Stimulated activated CD4-positive, alpha-beta T cell treated with anti-CD3 and anti-CD28 coated beads, Interleukin-2, amount 100 ng/mL, for 4 hours (primary cell): ENCODE data around the gene CIDEA.

Source experiments
- DNase-seq: peaks from one replicate; pipeline ENCODE4 v3.0.0-alpha.2; 2020; ENCODE audit warnings: low read depth

Gene CIDEA

DNA sequence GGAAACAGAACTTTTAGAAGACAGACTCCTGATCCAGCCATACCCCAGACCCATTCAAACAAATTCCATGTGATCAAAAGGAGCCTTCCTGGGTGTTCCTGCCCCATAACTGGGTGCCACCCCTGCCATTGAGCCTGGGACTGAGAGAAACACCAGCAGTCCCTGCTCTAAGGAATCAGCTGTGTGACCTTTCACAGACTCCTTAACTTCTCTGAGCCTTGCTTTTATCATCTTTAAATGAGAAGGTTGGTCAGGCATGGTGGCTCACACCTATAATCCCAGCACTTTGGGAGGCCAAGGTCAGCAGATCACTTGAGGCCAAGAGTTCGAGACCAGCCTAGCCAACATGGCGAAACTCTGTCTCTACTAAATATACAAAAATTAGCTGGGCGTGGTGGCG, 20.6 kb downstream of the CIDEA start:
- DNase-seq: no peak

DNA sequence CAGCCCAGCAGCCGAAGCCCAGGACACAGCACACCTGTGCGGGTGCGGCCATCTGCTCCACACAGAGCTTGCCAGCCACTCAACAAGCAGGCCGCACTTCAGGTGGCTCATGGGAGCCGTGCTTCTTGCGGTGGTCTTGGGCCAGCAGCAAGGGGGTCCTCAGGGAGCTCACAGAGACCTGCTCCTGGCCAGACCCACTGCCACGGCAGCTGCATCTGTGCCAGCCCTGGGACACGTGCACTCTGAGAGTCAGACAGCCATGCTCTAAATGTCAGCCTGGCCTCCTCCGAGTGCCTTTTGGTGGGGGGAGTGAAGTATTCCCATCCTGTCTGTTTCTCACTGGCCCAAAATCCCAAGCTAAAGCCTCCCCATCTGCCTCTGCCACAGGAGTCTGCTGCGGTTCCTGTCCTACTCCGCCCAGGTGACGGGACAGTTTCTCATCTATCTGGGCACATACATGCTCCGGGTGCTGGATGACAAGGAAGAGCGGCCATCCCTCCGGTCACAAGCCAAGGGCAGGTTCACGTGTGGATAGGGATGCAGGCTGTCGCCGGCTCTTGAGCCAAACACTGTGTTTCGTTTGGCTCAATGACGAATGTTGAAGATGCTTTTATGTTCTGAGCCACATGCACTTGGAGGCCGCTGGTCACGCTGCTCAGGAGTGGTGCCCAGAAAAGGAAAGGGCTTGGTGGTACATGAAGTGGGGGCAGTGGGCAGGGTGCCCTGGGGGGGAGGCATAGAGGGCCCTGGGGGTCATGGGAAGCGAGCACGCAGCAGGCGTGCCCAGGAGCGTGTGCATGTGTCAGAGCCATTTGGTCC, 22.8 kb downstream of the CIDEA start:
- no peak for DNase-seq

DNA sequence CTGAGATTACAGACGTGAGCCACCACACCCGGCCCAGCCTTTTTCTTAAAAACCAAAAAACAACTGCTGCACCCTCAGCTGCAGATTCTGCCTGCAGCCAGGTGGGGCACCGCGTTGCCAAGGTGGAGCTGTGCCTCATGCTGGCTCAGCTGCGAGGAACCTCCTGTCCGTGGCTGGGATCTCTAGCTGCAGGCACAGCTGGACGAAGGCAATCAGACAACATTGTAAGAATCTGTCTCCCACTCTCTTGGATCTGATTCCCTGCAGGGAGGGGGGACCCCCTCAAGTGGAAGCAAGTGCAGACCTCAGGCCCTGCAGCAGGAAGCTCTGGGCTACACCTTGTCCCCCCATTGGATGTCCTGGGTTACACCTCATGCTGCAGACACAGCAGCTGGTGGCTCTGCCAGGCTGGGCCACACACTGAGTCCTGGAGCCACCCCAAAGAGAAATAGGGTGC, 24.1 kb downstream of the CIDEA start:
- DNase-seq: no peak

DNA sequence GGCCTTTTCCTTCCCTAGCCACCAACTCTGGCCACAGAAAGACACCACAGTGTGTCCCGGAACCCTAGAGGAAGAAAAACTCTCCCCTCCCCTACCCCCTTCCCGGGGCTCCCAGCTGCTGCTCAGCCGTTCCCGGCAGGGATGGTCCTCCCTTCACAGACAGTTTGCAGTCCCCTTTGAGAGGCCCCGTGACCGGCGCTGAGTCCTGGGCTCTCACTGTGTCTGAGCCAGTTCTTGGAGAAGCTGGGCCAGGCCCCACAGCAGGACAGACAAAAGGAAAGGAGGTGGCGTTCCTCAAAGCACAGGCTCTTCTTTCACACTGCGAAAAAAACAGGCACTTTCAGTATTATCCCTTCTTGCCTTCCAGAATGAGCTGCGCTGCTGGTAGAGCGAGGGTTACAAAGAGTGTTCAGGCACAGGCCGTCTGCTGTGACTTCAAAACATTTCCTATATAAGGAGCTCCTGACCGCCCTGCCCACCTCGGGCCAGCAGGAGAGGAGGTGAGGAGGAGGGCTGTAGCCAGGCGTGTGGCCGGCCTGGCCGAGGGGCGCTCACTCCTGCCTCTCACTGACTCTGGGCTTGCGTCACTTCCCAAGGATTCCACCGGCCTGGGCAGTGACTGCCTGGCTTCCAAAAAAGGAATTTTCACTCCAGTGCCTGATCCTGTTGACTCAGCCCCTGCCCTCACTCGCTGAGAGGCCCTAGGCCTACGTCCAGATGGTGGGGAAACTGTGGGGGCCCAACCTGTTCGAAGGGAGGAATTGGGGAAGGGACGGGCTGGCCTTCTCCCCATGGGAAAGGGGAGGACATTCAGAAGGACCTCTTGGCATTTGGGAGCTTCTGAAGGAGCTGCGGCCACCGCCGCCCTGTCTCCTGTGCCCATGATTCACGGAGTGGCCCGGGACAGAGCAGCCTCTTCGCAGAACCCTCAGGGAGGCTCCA, 24.9 kb downstream of the CIDEA start:
- DNase-seq: no peak

DNA sequence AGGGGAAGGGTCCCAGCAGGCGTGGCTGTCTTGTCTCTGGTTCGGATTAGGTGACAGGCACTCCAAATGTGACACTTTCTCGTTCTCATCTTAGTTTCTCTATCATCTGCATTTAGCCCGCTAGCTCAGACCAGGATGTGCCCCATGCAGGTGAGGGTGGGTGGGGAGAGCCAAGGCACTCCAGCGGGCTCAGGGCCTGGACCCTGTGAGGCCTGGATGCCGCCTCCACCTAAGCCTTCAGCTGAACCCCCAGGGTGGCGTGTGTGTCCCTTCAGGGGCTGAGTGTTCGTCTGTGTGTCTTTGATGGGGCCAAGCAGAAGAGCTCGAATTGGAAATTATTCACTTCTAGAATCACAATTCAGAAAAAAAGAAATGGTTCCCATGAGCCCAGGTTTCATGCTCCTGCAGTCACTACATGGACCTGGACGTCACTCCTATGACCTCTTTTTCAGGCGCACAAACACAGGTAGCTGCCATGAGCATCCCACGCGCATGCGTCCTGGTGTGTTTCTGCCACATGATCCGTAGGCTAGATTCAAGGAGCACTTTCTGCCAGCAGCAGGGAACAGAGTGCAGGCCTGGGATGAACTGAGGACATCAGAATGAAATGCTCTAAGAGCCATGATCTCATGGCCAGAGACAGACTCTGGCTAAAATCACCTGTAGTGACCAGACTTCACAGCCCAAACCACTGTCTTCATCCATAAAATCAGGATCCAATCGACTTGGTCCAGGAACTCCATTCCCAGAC, 25.8 kb downstream of the CIDEA start:
- DNase-seq: no peak

DNA sequence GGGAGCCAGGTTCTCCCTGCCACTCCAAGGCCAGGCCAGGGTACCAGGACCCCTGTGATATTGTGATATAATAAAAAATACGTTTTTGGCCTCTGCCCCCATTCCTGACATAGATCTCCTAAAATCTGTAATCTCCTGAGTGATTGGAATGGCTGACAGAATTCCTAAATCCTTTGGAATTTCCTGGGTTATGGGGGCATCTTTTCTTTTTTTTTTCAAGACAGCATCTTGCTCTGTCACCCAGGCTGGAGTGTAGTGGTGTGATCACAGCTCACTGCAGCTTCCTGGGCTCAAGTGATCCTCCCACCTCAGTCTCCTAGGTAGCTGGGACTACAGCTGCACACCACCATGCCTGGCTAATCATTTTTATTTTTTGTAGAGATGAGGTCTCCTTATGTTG, 27.7 kb downstream of the CIDEA start:
- DNase-seq: no peak

DNA sequence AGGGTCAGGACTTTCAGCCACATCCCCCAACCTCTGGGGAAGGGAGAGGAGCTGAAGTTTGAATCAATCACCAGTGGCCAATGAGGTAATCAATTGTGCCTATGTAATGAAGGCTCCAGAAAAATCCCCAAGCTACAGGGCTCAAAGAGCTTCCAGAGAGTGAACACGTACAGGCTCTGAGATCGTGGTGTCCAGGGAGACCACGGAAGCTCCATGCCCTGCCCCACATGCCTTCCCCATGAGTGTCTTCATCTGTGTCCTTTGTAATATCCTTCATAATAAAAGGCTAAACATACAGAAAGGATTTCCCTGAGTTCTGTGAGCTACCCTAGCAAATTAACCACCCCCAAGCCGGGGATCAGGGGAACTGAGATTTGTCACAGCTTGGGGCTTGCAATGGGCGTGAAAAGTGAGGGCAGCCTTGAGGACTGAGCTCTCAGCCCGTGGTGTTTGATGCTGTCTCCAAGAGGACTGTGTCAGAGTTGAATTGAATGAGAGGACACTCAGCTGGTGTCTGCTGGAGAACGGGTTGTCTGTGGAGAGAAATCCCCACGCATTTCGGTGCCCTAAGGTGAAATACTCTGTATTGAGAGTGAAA, 28.4 kb downstream of the CIDEA start:
- no peak for DNase-seq

DNA sequence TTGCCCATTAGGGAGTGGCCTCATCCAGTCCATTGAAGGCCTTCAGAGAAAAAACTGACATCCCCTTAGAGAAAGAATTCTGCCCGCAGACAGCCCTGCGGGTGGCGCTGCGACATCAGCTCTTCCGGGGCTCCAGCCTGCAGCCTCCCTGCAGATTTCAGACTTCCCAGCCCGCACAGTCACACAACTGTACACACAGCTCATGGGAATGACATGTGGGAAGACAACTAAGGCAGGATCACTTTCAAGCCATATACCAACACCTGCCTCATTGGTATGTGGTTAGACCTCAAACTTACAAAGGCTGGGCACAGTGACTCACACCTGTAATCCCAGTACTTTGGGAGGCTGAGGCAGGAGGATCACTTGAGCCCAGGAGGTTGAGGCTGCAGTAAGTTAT, 29.1 kb downstream of the CIDEA start:
- DNase-seq: no peak

DNA sequence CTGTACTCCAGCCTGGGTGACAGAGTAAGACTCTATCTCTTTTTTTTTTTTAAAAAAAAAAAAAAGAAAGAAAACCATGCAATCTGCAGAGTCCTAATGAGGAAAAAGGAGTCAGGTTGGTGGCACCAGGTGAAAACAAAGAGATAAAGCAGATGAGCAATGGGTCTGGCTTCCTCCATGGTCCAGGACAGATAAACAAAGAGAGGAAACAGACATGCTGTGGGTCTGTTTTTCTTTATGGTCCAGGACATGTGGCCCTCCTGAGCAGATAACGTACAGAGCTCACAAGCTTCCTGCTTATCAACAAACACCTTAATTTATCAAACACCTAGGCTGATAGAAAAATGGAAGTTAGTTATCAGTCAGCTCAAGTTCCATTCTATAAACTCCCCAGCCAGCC, 29.5 kb downstream of the CIDEA start:
- no peak for DNase-seq

DNA sequence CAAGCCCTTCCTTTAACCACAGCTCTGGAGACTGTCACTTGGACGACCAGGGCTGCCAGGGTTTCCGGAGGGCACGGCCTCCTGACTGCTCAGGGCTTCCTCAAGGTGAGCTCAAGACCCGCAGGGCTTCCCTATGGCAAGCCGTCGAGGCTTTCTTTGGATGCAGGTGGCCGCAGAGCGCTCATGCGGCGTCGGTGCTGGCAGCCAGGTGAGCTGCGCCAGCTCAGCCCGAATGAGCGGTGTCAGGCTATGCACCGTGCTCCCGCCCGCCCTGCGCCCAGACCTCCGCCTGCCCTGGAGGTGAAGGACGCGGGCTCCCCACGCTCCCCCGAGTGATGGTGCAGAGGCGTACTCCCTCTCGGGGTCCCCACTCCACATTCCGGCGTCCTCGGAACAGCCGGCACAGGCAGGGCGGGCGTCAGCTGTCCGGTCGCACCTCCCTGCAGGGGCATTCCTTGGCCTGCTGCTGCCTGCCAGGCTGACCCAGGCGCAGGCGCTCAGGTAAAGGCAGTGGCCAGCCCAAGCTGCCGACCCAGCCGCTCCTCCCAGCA, 33.0 kb downstream of the CIDEA start:
- no peak for DNase-seq

DNA sequence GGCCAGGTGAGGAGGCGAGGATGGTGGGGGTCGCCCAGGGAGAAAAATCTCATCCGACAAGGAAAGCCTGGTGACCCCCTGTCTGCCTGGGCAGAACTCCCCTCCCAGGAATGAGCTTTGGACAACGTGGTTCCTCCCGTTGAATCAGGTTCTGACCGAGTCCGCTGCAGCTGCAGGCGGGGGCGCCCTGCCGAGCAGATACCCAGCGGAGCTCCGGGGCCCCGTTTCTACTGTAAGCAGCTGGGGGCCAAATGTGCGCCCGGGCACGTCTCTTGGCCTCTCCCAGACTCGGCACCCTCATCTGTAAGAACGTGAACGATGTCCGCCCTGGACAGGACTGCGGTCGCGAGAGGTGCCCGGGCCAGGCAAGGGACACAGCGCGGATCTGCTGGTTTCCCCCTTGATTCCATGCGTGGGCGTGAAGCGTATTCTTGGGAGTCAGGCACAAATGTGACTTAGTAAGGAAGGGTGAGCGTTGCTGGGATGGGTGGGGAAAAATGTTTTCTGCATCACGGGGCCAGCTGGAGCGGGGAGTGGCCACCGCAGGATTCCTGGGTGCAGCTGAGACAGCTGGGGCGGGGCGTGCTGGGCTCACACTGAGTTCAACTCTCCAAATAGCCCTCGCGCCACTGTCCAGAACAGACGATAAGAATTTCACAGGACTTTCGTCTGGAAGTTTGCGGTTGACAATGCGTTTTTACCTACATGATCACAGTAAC, 33.7 kb downstream of the CIDEA start:
- DNase-seq: no peak

DNA sequence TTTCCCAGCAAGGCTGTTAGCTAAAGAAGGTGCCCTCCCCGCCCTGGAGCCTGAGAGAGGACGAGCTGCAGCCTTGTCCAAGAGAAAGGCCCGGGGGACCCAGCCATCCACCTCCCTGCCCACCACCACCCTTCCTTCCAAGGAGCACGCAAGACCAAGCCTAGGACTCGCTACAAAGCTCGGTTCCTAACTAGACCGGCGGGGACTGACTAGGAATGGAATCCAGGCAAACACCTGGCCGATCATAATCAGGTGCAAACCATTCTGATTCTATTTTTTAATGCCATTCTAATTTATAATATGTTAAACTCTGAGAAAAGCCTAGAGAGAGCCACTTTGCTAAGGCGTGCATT, 34.2 kb downstream of the CIDEA start:
- no peak for DNase-seq

DNA sequence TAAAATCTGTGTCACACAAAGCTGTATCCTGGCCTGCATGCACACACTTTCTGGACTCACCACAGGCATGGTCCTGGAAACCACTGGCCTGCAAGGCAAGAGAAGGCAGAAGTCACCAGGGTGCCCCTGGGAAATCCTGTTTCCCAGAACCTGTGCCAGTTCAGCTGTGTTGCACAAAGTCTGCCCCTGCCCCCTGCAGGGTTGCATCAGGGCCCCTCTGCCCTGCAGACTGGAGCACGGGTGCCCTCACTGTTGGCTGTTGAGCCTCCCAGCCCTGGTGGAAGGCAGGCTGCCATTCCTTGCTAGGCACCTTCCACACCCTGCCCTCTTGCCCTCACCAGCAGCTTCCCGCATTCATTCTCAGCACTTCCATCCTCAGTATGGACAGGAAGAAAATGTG, 35.9 kb downstream of the CIDEA start:
- DNase-seq: no peak

DNA sequence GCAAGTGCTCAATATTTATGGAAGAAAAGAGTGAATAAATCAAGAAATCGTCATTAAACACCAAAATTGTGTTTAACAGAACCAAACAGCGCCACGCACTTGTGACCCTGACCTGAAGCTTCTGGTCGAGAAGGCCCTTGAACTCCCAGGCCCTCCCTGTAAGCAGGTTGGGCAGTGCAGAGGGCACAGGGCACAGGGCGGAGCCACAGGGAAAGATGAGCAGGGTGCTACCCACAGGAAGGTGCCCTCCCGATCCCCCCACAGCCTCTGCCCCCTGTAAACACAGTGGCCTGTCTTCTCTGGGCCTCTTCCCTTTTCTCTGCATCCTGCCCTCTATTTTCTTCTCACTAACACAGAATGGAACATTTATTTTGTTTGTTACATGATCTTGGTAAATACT, 37.0 kb downstream of the CIDEA start:
- DNase-seq: no peak

DNA sequence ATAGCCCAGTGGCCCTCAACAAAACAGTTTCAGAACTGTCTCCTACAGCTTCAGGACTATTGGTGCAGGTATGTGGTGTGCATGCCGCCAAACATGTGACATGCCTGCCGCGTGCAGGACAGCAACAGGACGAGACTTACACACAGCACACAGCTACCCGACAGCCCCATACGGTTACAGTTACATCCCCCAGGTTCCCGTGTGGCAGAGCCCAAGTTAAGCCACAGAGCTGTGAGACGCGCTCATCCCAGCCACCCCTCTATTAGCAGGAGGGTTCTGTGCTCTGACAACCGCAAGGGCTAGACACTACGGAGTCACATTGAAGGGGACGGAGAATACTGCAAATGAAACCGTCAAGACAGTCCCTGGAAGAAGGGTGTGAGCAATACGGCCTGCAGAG, 37.5 kb downstream of the CIDEA start:
- no peak for DNase-seq

DNA sequence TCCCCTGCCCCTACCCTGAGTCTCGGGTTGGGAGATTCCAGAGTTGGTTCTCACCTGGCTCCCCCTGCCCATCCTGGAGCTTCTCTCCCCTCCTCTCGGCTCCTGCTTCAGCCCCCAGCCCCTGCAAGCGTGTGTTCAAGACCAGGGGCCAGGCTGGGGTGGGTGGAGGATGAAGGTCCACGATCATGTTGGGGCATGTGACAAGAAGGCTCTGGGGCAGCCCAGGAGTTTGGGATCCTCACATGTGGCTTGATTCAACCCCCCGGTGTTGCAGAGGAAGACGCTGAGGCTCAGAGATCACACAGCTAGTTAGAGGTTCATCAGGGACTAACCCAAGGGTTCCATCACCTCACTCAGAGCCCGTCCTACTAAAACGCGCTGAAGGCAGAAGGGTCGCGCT, 39.7 kb downstream of the CIDEA start:
- DNase-seq: no peak

DNA sequence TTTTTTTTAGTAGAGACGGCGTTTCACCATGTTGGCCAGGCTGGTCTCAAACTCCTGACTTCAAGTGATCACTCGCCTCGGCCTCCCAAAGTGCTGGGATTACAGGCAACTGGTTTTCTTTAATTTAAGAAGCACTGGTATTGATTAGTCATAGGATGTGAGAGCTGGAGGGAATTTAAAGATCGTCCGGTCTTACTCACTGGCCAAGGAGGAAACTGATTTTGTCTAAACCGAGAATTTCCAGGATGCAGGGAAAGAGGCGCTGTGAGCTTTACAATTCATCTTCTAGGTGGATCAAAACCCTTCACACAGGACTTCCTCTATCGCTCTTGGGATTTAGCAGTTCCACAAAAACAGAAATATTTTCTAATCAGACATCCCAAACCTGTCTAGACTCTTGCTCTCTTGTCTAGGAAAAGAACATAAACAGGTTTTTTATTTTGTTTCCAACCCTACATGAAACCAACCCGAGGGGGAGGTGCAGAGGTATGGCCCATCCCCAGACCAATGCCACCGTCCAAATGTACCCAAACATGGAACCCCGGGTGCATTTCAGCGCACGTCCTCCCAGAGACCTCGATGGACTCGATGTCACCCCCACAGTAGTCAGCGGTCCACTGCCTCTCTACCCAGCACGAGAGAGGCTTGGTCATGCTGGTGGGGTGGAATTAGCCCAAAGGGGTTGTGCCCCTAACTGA, 41.4 kb downstream of the CIDEA start:
- DNase-seq: no peak

DNA sequence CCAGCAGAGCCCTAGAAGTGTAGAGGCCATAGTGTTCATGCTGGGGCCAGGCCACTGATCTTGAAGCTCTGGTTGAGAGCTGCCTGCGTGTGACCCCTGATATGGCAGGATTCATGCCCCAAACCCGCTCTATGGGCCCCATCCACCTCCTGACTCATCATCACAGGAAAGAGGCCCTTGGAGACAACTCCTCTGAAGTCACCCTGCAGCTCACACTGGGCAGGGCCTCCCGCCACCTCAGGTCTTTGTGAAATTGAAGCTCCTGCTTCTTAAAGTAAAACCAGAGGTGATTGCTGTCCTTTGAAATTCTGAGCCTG, 41.9 kb downstream of the CIDEA start:
- no peak for DNase-seq

DNA sequence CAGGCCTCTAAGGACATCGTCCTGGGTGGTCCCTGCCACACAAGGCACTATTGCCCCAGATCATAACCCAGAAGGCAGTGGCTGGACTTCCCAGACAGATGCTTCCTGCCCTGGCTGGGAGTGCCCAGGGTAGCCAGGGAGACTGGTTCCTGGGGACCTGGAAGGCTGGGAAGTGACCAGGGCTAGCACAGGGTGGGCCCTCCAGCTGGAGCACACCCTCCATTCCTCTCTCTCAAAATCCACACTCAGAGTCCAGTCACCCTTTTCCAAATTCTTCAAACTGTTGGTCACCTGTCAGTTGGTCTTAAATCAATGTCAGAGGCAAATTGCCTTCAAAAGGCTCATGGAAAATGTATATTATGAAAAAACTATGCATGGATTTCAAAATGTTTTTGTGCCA, 42.3 kb downstream of the CIDEA start:
- no peak for DNase-seq

DNA sequence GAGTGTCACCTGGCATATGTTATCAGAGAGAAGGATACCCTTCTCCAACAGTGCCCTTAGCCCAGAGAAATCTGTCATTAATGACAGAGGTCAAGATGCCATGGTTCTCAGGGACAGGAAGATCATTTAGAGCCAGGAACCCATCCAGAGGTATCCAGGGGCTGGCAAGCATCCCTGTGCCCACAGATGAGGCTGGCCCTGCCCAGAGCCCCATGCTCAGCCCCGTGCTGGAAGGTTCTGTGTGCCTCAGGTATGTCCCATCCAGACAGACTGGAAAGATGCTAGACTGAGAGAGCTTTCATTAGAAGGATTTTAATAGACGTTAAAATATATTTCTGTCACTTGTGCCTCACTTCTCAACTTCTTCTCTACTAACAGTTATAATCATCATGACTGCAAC, 45.7 kb downstream of the CIDEA start:
- DNase-seq: no peak
